ENCODE data around the gene RASD1.

Gene RASD1

GRCh38 chr17:17527956-17528500 lies 31.8 kb upstream of the RASD1 start:
- DNase-seq = no peak

- DNase-seq = no peak
Observed at GRCh38 chr17:17527534-17527933, 31.3 kb upstream of the RASD1 start.

- no peak for DNase-seq
Observed at GRCh38 chr17:17526369-17526768, 30.2 kb upstream of the RASD1 start.

- no peak for DNase-seq
Observed at GRCh38 chr17:17525956-17526355, 29.8 kb upstream of the RASD1 start.

- no peak for DNase-seq
Observed at GRCh38 chr17:17525311-17525710, 29.1 kb upstream of the RASD1 start.

GRCh38 chr17:17523731-17524490 lies 27.7 kb upstream of the RASD1 start:
- DNase-seq = no peak

- no peak for DNase-seq
Observed at GRCh38 chr17:17523001-17523730, 27.0 kb upstream of the RASD1 start.

- no peak for DNase-seq
Observed at GRCh38 chr17:17520599-17521232, 24.5 kb upstream of the RASD1 start.

- DNase-seq = no peak
Observed at GRCh38 chr17:17519886-17520285, 23.7 kb upstream of the RASD1 start.

GRCh38 chr17:17518951-17519350 lies 22.8 kb upstream of the RASD1 start:
- no peak for DNase-seq

- no peak for DNase-seq
Observed at GRCh38 chr17:17518014-17518413, 21.8 kb upstream of the RASD1 start.

- DNase-seq = no peak
Observed at GRCh38 chr17:17516941-17517720, 20.9 kb upstream of the RASD1 start.

- no peak for DNase-seq
Observed at GRCh38 chr17:17515934-17516930, 20.0 kb upstream of the RASD1 start.

- no peak for DNase-seq
Observed at GRCh38 chr17:17514993-17515933, 19.1 kb upstream of the RASD1 start.

- DNase-seq = no peak
Observed at GRCh38 chr17:17514361-17514992, 18.3 kb upstream of the RASD1 start.

- DNase-seq = no peak
Observed at GRCh38 chr17:17513626-17514025, 17.4 kb upstream of the RASD1 start.

- DNase-seq = no peak
Observed at GRCh38 chr17:17512866-17513265, 16.7 kb upstream of the RASD1 start.
